Nephron (organoid): ENCODE results near the gene CLDN24.

ENCODE experiments used
- H3K27ac Mint-ChIP-seq, 3 experiments: 2 replicates each; pipeline ENCODE4 v1.8.0; 2020; ENCODE audit warnings: mixed read lengths in 3 of 3, mild to moderate bottlenecking in 2 of 3, moderate library complexity in 1 of 3
- H3K27me3 Mint-ChIP-seq: 2 replicates; pipeline ENCODE4 v1.8.0; 2021; ENCODE audit warnings: low read depth, mild to moderate bottlenecking, moderate library complexity, mixed read lengths
- H3K36me3 Mint-ChIP-seq: 2 replicates; pipeline ENCODE4 v1.8.0; 2020; ENCODE audit warnings: low read depth, mixed read lengths
- H3K4me1 Mint-ChIP-seq: 2 replicates; pipeline ENCODE4 v1.8.0; 2020; ENCODE audit warnings: mixed read lengths
- H3K4me3 Mint-ChIP-seq, 3 experiments: 2 replicates each; pipeline ENCODE4 v1.8.0; 2020; ENCODE audit warnings: mild to moderate bottlenecking in 3 of 3, mixed read lengths in 3 of 3, moderate library complexity in 2 of 3
- H3K9me3 Mint-ChIP-seq: 2 replicates; pipeline ENCODE4 v1.8.0; 2020; ENCODE audit warnings: mixed read lengths
- CTCF ChIP-seq, 3 experiments: fragments of 200-600 bp; sonication (generic); IDR thresholded peaks; one replicate each; pipeline ENCODE4 v1.5.0; 2021; ENCODE audit warnings: antibody characterized with exemption in 3 of 3; ENCODE audit not compliant: unreplicated experiment in 3 of 3

The CLDN24 gene

DNA sequence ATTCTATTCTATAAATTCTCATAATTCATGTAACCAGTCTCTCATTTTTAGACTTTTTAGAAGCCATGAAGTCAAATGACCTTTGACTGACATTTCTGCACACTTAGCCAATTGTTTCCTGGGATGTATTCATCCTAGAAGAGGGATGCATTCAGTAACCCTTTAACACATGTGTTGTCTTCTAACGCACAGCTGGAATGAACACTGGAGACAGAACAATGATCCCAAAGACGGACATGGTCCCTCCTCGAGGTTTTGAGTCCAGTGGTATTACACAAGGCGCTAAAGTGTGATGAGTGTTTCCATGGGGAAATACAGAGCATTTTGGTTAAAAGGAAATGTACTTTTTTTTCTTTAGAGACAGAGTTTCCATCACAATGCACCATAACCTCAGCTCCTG, 39.8 kb upstream of the CLDN24 start:
- Mint-ChIP-seq H3K27ac (no peak overlapping the region), H3K4me3 (no peak overlapping the region), H3K9me3 (peaks cover 7% of the 10 kb centered on the region), H3K27me3 (peaks cover 7% of the 10 kb centered on the region), H3K4me1 (peaks cover 13% of the 10 kb centered on the region), H3K36me3 (no peaks in the 10 kb centered on the region)
- no peak for TF ChIP-seq CTCF (IDR thresholded peaks at IDR 0.05; ENCODE audit: unreplicated experiment in 3 of 3)

- no peak overlapping the region for H3K27ac Mint-ChIP-seq
- H3K9me3 Mint-ChIP-seq, result peaks cover 7% of the 10 kb centered on the region
- peaks cover 12% of the 10 kb centered on the region for H3K27me3 Mint-ChIP-seq
- H3K36me3 Mint-ChIP-seq, result no peaks in the 10 kb centered on the region
- H3K4me1 Mint-ChIP-seq, result peaks cover 18% of the 10 kb centered on the region
- no peak for TF ChIP-seq CTCF (IDR thresholded peaks at IDR 0.05; ENCODE audit: unreplicated experiment in 3 of 3)
- no peak overlapping the region for H3K4me3 Mint-ChIP-seq
Measured at GRCh38 chr4:183360161-183360919, 38.1 kb upstream of the CLDN24 start.

GRCh38 chr4:183358215-183358755, 36.1 kb upstream of the CLDN24 start:
- Mint-ChIP-seq H3K4me1 (peaks cover 13% of the 10 kb centered on the region), H3K27me3 (peaks cover 6% of the 10 kb centered on the region), H3K36me3 (no peaks in the 10 kb centered on the region), H3K9me3 (peaks cover 7% of the 10 kb centered on the region), H3K27ac (no peak overlapping the region), H3K4me3 (no peak overlapping the region)
- TF ChIP-seq CTCF (IDR thresholded peaks at IDR 0.05; ENCODE audit: unreplicated experiment in 3 of 3), result no peak

GRCh38 chr4:183356931-183357675, 34.9 kb upstream of the CLDN24 start:
- Mint-ChIP-seq H3K27ac (no peak overlapping the region), H3K9me3 (peaks cover 5% of the 10 kb centered on the region), H3K4me3 (no peak overlapping the region), H3K27me3 (peaks cover 6% of the 10 kb centered on the region), H3K36me3 (no peaks in the 10 kb centered on the region), H3K4me1 (peaks cover 9% of the 10 kb centered on the region)
- no peak for TF ChIP-seq CTCF (IDR thresholded peaks at IDR 0.05; ENCODE audit: unreplicated experiment in 3 of 3)

DNA sequence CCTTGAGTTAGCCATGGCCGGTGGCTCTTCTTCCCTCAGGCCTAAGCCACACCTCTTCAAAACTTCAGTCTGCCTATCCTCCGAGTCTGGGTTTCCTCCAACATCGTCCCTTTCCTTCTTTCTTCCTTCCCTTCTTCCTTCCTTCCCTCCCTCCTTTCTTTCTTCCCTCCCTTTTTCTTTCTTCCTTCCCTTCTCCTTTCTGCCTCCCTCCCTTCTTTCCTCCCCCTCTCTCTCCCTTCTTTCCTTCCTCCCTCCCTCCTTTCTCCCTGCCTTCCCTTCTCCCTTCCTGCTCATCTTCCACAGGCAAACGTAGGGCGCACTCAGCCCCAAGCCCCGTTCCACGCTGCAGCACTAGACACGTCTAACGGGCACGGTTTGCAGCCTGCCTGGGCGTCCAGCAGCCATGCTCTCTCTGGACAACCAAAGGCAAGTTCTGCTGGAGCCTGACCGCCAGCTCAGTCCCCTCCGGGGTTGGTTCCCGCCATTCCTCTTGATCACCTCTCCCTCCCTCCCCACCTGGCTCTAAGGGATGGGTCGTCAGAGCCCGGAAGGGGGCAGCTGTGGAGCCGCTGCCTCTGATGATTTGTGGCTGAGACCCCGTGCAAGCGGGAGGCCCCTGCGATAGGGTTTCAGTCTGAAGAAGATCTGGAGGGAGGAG, 34.1 kb upstream of the CLDN24 start:
- peaks cover 9% of the 10 kb centered on the region for H3K4me1 Mint-ChIP-seq
- no peak overlapping the region for H3K4me3 Mint-ChIP-seq
- no peaks in the 10 kb centered on the region for H3K36me3 Mint-ChIP-seq
- no peak for TF ChIP-seq CTCF (IDR thresholded peaks at IDR 0.05; ENCODE audit: unreplicated experiment in 3 of 3)
- peaks cover 5% of the 10 kb centered on the region for H3K9me3 Mint-ChIP-seq
- H3K27me3 Mint-ChIP-seq, result peaks cover 11% of the 10 kb centered on the region
- no peak overlapping the region for H3K27ac Mint-ChIP-seq
